ENCODE data around the gene SPATC1L.

SPATC1L gene

GRCh38 chr21:46131838-46132651, 52.2 kb downstream of the SPATC1L start:
- no peak for DNase-seq (ENCODE audit: low read depth, low spot score)

GRCh38 chr21:46131588-46131837, 52.7 kb downstream of the SPATC1L start:
- no peak for DNase-seq (ENCODE audit: low read depth, low spot score)

GRCh38 chr21:46130831-46131587, 53.2 kb downstream of the SPATC1L start:
- no peak for DNase-seq (ENCODE audit: low read depth, low spot score)

- DNase-seq (ENCODE audit: low read depth, low spot score) = no peak
These were observed 54.2 kb downstream of the SPATC1L start for GRCh38 chr21:46129846-46130651.

GRCh38 chr21:46128933-46129571, 55.2 kb downstream of the SPATC1L start:
- no peak for DNase-seq (ENCODE audit: low read depth, low spot score)

GRCh38 chr21:46128106-46128932, 55.9 kb downstream of the SPATC1L start:
- no peak for DNase-seq (ENCODE audit: low read depth, low spot score)

- DNase-seq (ENCODE audit: low read depth, low spot score) = no peak
These were observed 56.8 kb downstream of the SPATC1L start for GRCh38 chr21:46127239-46128105.

- no peak for DNase-seq (ENCODE audit: low read depth, low spot score)
These were observed 57.7 kb downstream of the SPATC1L start for GRCh38 chr21:46126309-46127238.

- DNase-seq (ENCODE audit: low read depth, low spot score) = no peak
These were observed 58.4 kb downstream of the SPATC1L start for GRCh38 chr21:46125846-46126301.

- no peak for DNase-seq (ENCODE audit: low read depth, low spot score)
These were observed 59.1 kb downstream of the SPATC1L start for GRCh38 chr21:46124926-46125845.

- DNase-seq (ENCODE audit: low read depth, low spot score) = no peak
These were observed 60.0 kb downstream of the SPATC1L start for GRCh38 chr21:46124083-46124925.

- no peak for DNase-seq (ENCODE audit: low read depth, low spot score)
These were observed 61.2 kb downstream of the SPATC1L start for GRCh38 chr21:46122758-46123683.

- no peak for DNase-seq (ENCODE audit: low read depth, low spot score)
These were observed 62.0 kb downstream of the SPATC1L start for GRCh38 chr21:46122237-46122671.

- DNase-seq (ENCODE audit: low read depth, low spot score) = no peak
These were observed 62.7 kb downstream of the SPATC1L start for GRCh38 chr21:46121286-46122221.

All from smooth muscle cell of the brain vasculature (primary cell).